GM21360 (cell line): ENCODE measurements around the gene GSC2.

Source experiments
- ATAC-seq: cut with Tn5 transposase; IDR thresholded peaks from one replicate; pipeline ENCODE4 v1.9.1; 2021; ENCODE audit warnings: mild to moderate bottlenecking, moderate library complexity; ENCODE audit not compliant: unreplicated experiment

Gene GSC2

DNA sequence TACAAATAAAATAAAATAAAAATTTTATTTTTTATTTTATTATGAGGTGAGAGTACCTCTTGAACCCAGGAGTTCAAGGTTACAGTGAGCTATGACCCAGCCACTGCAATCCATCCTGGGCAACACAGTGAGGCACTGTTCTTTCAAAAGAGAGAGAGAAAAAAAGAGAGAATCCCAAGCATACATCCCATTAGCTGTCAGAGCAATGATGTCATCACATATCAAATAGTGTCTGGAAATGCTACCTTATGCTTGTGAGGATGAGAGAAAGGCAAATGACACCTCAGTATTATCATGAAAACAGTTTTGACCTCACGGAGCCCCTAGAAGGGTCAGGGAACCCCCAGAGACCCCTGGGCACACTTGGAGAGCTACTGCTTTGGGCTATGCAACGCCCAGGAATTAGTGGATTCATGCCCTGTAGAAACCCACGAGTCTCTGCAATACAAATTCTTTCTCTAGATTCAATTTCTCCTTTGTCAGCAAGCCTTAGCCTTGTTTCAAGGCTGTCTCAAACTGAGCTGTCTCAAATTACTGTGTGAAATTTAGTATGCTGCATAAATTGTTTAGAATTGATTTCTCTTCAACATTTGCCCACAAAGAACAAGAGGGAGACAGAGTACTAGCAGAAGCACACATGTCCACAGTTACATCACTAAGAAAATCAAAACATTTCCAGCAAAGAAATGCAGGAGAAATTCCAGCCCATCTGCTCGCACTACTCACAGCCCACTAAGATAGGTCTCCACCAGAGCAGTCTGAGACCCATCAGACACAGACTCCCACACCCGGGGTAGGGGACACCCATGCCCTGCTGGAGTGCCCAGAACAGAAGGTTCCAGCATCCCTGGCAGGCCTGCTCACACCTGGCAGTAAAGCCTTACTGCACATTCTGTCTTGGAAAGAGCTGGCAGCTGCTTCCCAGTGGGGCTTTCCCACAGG, 45.9 kb downstream of the GSC2 start:
- ATAC-seq, result no peak

DNA sequence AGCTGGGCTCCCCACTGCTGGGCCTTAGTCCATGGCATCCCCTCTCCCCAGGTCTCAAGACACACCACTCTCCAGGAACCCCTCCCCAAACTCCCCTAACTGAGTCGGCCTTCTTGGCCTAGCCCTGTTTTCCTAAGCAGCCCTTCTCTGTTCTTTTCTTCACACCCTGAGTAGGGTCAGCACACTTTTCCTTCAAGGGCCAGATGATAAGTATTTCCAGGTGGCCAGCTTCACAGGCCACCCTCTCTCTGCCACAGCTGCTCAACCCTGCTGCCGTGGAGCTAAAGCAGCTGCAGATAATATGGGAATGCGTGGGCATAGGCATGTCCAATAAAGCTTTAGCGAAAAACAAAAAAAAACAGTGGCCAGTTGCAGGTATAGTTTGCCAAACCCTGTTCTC, 51.9 kb downstream of the GSC2 start:
- no peak for ATAC-seq

DNA sequence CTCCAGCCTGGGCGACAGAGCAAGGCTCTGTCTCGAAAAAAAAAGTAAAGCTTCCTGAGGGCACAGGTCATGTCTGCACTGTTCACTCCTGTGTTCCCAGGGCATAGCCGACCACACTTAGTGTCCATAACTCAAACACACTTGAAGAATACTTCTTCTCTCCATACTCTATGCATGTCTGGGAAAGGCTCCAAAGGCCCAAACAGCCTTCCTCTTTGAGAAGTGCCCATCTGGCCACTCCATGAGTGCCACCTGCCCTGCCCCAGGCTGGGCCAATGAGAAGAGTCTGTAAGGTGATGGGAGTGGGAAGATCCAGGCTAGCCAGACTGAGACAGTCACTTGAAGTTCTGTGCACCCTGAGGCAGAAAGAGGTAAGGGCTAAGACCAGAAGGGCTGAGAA, 52.6 kb downstream of the GSC2 start:
- ATAC-seq, result no peak
